ENCODE results near the gene TSPAN15.
"Not testable (repeated sequence)": the region's sequence is repeated elsewhere in the genome, so short reads cannot be mapped to it uniquely, and the experiment has no call there.

TSPAN15 gene

GRCh38 chr10:69446650-69447151 is 4.6 kb upstream of the TSPAN15 start:
- DNase-seq (ENCODE audit: low read depth): no peak

GRCh38 chr10:69449841-69450240 is 1.4 kb upstream of the TSPAN15 start:
- DNase-seq (ENCODE audit: low read depth): no peak

- DNase-seq (ENCODE audit: low read depth): not testable (repeated sequence)
Measured at GRCh38 chr10:69450395-69450794, 870 bp upstream of the TSPAN15 start.

GRCh38 chr10:69451784-69452251 is 553 bp downstream of the TSPAN15 start:
- no peak for DNase-seq (ENCODE audit: low read depth)

GRCh38 chr10:69452676-69453415 is 1.6 kb downstream of the TSPAN15 start:
- DNase-seq (ENCODE audit: low read depth): no peak

GRCh38 chr10:69453795-69454194 is 2.5 kb downstream of the TSPAN15 start:
- no peak for DNase-seq (ENCODE audit: low read depth)

GRCh38 chr10:69455006-69455763 is 3.9 kb downstream of the TSPAN15 start:
- DNase-seq (ENCODE audit: low read depth): no peak

- no peak for DNase-seq (ENCODE audit: low read depth)
Measured at GRCh38 chr10:69456880-69457693, 5.8 kb downstream of the TSPAN15 start.

GRCh38 chr10:69457771-69458237 is 6.5 kb downstream of the TSPAN15 start:
- DNase-seq (ENCODE audit: low read depth): no peak

GRCh38 chr10:69458430-69459100 is 7.3 kb downstream of the TSPAN15 start:
- DNase-seq (ENCODE audit: low read depth): no peak

GRCh38 chr10:69459101-69459790 is 8.0 kb downstream of the TSPAN15 start:
- DNase-seq (ENCODE audit: low read depth): no peak

- no peak for DNase-seq (ENCODE audit: low read depth)
Measured at GRCh38 chr10:69459893-69460575, 8.8 kb downstream of the TSPAN15 start.

- DNase-seq (ENCODE audit: low read depth): no peak
Measured at GRCh38 chr10:69460576-69461242, 9.4 kb downstream of the TSPAN15 start.

GRCh38 chr10:69461243-69462025 is 10.2 kb downstream of the TSPAN15 start:
- DNase-seq (ENCODE audit: low read depth): no peak

- no peak for DNase-seq (ENCODE audit: low read depth)
Measured at GRCh38 chr10:69463886-69464285, 12.6 kb downstream of the TSPAN15 start.

- DNase-seq (ENCODE audit: low read depth): no peak
Measured at GRCh38 chr10:69464401-69464800, 13.1 kb downstream of the TSPAN15 start.

- DNase-seq (ENCODE audit: low read depth): no peak
Measured at GRCh38 chr10:69464801-69465401, 13.6 kb downstream of the TSPAN15 start.

GRCh38 chr10:69465457-69466157 is 14.3 kb downstream of the TSPAN15 start:
- no peak for DNase-seq (ENCODE audit: low read depth)
